GM21390 (cell line): ENCODE measurements around the gene CCL17.

Source experiments
- ATAC-seq: cut with Tn5 transposase; IDR thresholded peaks from one replicate; pipeline ENCODE4 v1.9.1; 2021; ENCODE audit not compliant: unreplicated experiment

Gene CCL17

GRCh38 chr16:57377080-57377841 is 27.3 kb upstream of the CCL17 start:
- peak; percentile 66 for ATAC-seq

GRCh38 chr16:57379579-57379978 is 25.0 kb upstream of the CCL17 start:
- no peak for ATAC-seq

GRCh38 chr16:57380671-57381462 is 23.7 kb upstream of the CCL17 start:
- no peak for ATAC-seq

GRCh38 chr16:57381791-57382534 is 22.6 kb upstream of the CCL17 start:
- ATAC-seq = no peak

GRCh38 chr16:57382535-57383275 is 21.9 kb upstream of the CCL17 start:
- ATAC-seq = no peak

GRCh38 chr16:57383276-57384247 is 21.0 kb upstream of the CCL17 start:
- no peak for ATAC-seq

- ATAC-seq = no peak
Measured at GRCh38 chr16:57384248-57385070, 20.1 kb upstream of the CCL17 start.

GRCh38 chr16:57385083-57385482 is 19.5 kb upstream of the CCL17 start:
- ATAC-seq = no peak

- ATAC-seq = no peak
Measured at GRCh38 chr16:57386381-57386951, 18.1 kb upstream of the CCL17 start.

- no peak for ATAC-seq
Measured at GRCh38 chr16:57387598-57388354, 16.8 kb upstream of the CCL17 start.

- ATAC-seq = no peak
Measured at GRCh38 chr16:57388359-57389086, 16.0 kb upstream of the CCL17 start.

- ATAC-seq = no peak
Measured at GRCh38 chr16:57389087-57389468, 15.5 kb upstream of the CCL17 start.

GRCh38 chr16:57390636-57391295 is 13.8 kb upstream of the CCL17 start:
- ATAC-seq = no peak

GRCh38 chr16:57391300-57391699 is 13.3 kb upstream of the CCL17 start:
- ATAC-seq = no peak

- no peak for ATAC-seq
Measured at GRCh38 chr16:57391708-57392107, 12.9 kb upstream of the CCL17 start.

- no peak for ATAC-seq
Measured at GRCh38 chr16:57392694-57393093, 11.9 kb upstream of the CCL17 start.

- no peak for ATAC-seq
Measured at GRCh38 chr16:57394444-57394843, 10.1 kb upstream of the CCL17 start.
